Measurements from ENCODE around the gene FCHSD2. TPM values are rescaled to one million over a fixed set of nuclear protein-coding genes. Genes with fewer than 3 reads are reported as not detected.

Gene FCHSD2
- total and polyA plus RNA-seq, 2 of the 8 experiments (the other 6 are each of a cell fraction or from before 2014, with no cell fraction given), result 4.1 to 7.8 TPM

GRCh38 chr11:73154178-73154577 lies 12.1 kb upstream of the FCHSD2 start:
- DNase-seq (ENCODE audit: low read depth in 1 of 2, low spot score in 2 of 2), result no peak
- H3K4me2 ChIP-seq (ENCODE audit: insufficient read depth in 1 of 2, low read depth in 2 of 2, low read length in 2 of 2), result no peak overlapping the region
- H3K4me3 ChIP-seq (ENCODE audit: extremely low read depth in 1 of 4, insufficient read depth in 2 of 4, low read depth in 3 of 4, low read length in 4 of 4), result no peak overlapping the region
- no peaks in the 10 kb centered on the region for H4K20me1 ChIP-seq (replicated peaks in 1 of 2; ENCODE audit: control insufficient read depth in 1 of 2, insufficient read depth in 2 of 2, low read length in 2 of 2)
- no peak overlapping the region for H2BK15ac ChIP-seq (ENCODE audit: low read length)
- no peaks in the 10 kb centered on the region for H3K79me2 ChIP-seq (ENCODE audit: control insufficient read depth in 1 of 2, insufficient read depth in 2 of 2, low read length in 2 of 2)
- peaks cover 4 to 12% (median 7%) of the 10 kb centered on the region in 4 experiments; a peak in 6 of 7 replicates for H3K4me1 ChIP-seq (replicated peaks in 1 of 4; ENCODE audit: control insufficient read depth in 3 of 4, insufficient read depth in 4 of 4, low read length in 3 of 4)
- H2BK5ac ChIP-seq (ENCODE audit: low read depth, low read length), result no peak overlapping the region
- no peaks in the 10 kb centered on the region; a peak in 1 of 7 replicates for H3K27me3 ChIP-seq (replicated peaks in 1 of 4; ENCODE audit: control insufficient read depth in 3 of 4, extremely low read depth in 1 of 4, insufficient read depth in 3 of 4, low read length in 3 of 4)
- no peak overlapping the region for H4K91ac ChIP-seq (replicated peaks; ENCODE audit: insufficient read length, low read length)
- ChIA-PET CTCF (ENCODE audit: partially characterized antibody) (interaction anchor here (0.5 to 3.1 kb wide), 4 partner anchors 10 to 367 kb away, joined by 3 to 13 read pairs (median 4); no protein-coding TSS in a partner anchor), POLR2A (ENCODE audit: partially characterized antibody) (no interaction called here)
- H3K14ac ChIP-seq (ENCODE audit: insufficient read length), result no peak overlapping the region
- H3K23me2 ChIP-seq (ENCODE audit: low read depth, low read length), result no peaks in the 10 kb centered on the region
- H3K23ac ChIP-seq (ENCODE audit: insufficient read length), result no peak overlapping the region
- FAIRE-seq, result no peak
- no peaks in the 10 kb centered on the region for H3K36me3 ChIP-seq (ENCODE audit: control insufficient read depth in 2 of 4, insufficient read depth in 4 of 4, low read length in 3 of 4)
- H3K18ac ChIP-seq (ENCODE audit: extremely low read depth, low read length), result no peak overlapping the region
- no peak overlapping the region for H3K4ac ChIP-seq (replicated peaks; ENCODE audit: insufficient read length, low read depth, low read length)
- no peak overlapping the region for H3K56ac ChIP-seq (replicated peaks; ENCODE audit: insufficient read length, low read depth, low read length)
- WGBS, 2 experiments (ENCODE audit: extremely low coverage in 1 of 2, insufficient coverage in 1 of 2, insufficient read length in 1 of 2, insufficient replicate concordance in 2 of 2, low coverage in 1 of 2, low lambda C conversion rate in 2 of 2, missing lambda C conversion rate in 1 of 2), result 92% methylated on average over 3 of the region's 3 CpGs; no CpG with 5 or more reads in 1 of the 2 experiments
- no peak overlapping the region for H3K9ac ChIP-seq (replicated peaks in 1 of 4; ENCODE audit: extremely low read depth in 1 of 4, low read depth in 3 of 4, low read length in 3 of 4)
- no peak overlapping the region for H2AFZ ChIP-seq (ENCODE audit: low read length)
- H2BK120ac ChIP-seq (replicated peaks; ENCODE audit: low read depth, low read length), result no peak overlapping the region
- H3K27ac ChIP-seq (ENCODE audit: low read depth, low read length), result no peak overlapping the region
- no peak overlapping the region for H4K5ac ChIP-seq (ENCODE audit: insufficient read length, low read depth, low read length)
- no peaks in the 10 kb centered on the region for H3K79me1 ChIP-seq (ENCODE audit: low read depth, low read length)
- no peak overlapping the region for H2BK20ac ChIP-seq (ENCODE audit: low read length)
- no peak overlapping the region for H4K8ac ChIP-seq (ENCODE audit: extremely low read depth, insufficient read depth, low read length)
- no peaks in the 10 kb centered on the region for H3K9me3 ChIP-seq (ENCODE audit: insufficient read depth in 2 of 2, low read depth in 1 of 2, low read length in 1 of 2)
- H2BK12ac ChIP-seq (ENCODE audit: low read depth, low read length), result no peak overlapping the region
- no peak overlapping the region for H2AK5ac ChIP-seq (ENCODE audit: low read depth, low read length)
- TF ChIP-seq TCF12 (IDR thresholded peaks at IDR 0.05; ENCODE audit: low read depth, low read length) (no peak), SIRT6 (IDR thresholded peaks at IDR 0.05; ENCODE audit: low read length) (no peak), TAF7 (optimal IDR thresholded peaks at IDR 0.05; ENCODE audit: borderline replicate concordance, low read depth, low read length) (no peak), YY1 (IDR thresholded peaks at IDR 0.05; ENCODE audit: low read depth, low read length) (no peak), E2F6 (IDR thresholded peaks at IDR 0.05) (no peak), ATF3 (IDR thresholded peaks at IDR 0.05; ENCODE audit: insufficient read depth, low read depth, low read length) (no peak), HDAC6 (IDR thresholded peaks at IDR 0.05; ENCODE audit: low read depth, low read length) (no peak), SIX5 (IDR thresholded peaks at IDR 0.05; ENCODE audit: low read depth, low read length) (no peak), TAF1 (IDR thresholded peaks at IDR 0.05; ENCODE audit: low read depth, low read length) (no peak), CREB1 (IDR thresholded peaks at IDR 0.05) (no peak), EP300 (IDR thresholded peaks at IDR 0.05; ENCODE audit: borderline replicate concordance in 1 of 2, low read depth in 2 of 2, low read length in 2 of 2) (no peak), RFX5 (IDR thresholded peaks at IDR 0.05; ENCODE audit: borderline replicate concordance, low read depth, low read length) (no peak), JUN (IDR thresholded peaks at IDR 0.05; ENCODE audit: low read depth, low read length) (no peak), JUND (IDR thresholded peaks at IDR 0.05; ENCODE audit: low read length) (no peak), ZNF274 (IDR thresholded peaks at IDR 0.05; ENCODE audit: borderline replicate concordance, extremely low read depth, low read length) (no peak)
